Peyer's patch (tissue), 4 donors: ENCODE results near the gene KRT33A. TPM values are rescaled to one million over a fixed set of nuclear protein-coding genes. Genes with fewer than 3 reads are reported as not detected.

Experiments used
- DNase-seq, 3 donors: peaks; one replicate each; pipeline ENCODE4 v3.0.0-alpha.2; 2017 to 2019
- H3K27ac ChIP-seq, 4 donors: fragments of 200-600 bp; sonication (generic); one replicate each; pipeline ENCODE4 v1.5.1; 2016 to 2019
- H3K27me3 ChIP-seq, 2 donors: fragments of 200-600 bp; sonication (generic); one replicate each; pipeline ENCODE4 v1.5.1; 2019
- H3K36me3 ChIP-seq, 3 donors: fragments of 200-600 bp; sonication (generic); one replicate each; pipeline ENCODE4 v1.5.1; 2016 to 2019
- H3K4me1 ChIP-seq, 4 donors: fragments of 200-600 bp; sonication (generic); one replicate each; pipeline ENCODE4 v1.5.1; 2016 to 2019
- H3K4me3 ChIP-seq, 4 donors: fragments of 200-600 bp; sonication (generic); 1 replicate in 3 of 4; 2 replicates in 1 of 4; pipeline ENCODE4 v1.5.1; 2016 to 2019; ENCODE audit warnings: mild to moderate bottlenecking in 1 of 4
- H3K9me3 ChIP-seq, 4 donors: fragments of 200-600 bp; sonication (generic); one replicate each; pipeline ENCODE4 v1.5.1; 2016 to 2019; ENCODE audit warnings: mild to moderate bottlenecking in 1 of 4
- CTCF ChIP-seq, 6 experiments: fragments of 450-650 bp in 4 of 6; fragments of 200-600 bp in 2 of 6; sonication (generic) in 1 of 6; IDR thresholded peaks; one replicate each; pipeline ENCODE4 v1.5.1; 2017 to 2019; ENCODE audit warnings: antibody characterized with exemption in 6 of 6, mild to moderate bottlenecking in 3 of 6, moderate library complexity in 1 of 6
- POLR2A ChIP-seq, 2 donors: fragments of 450-650 bp; IDR thresholded peaks; one replicate each; pipeline ENCODE4 v1.5.1; 2017; ENCODE audit warnings: antibody characterized with exemption in 2 of 2, mild to moderate bottlenecking in 2 of 2, moderate library complexity in 2 of 2
- total RNA-seq, 4 donors: library from RNA; depleted of rRNA; stranded (reverse); fragments of >200 nt; gene quantifications; one replicate each; pipeline ENCODE4 v1.1.0, GENCODE V29; 2016

KRT33A gene
- total RNA-seq, 4 donors from 2014 or later: not detected

GRCh38 chr17:41331606-41332005 lies 19.0 kb downstream of the KRT33A start:
- Histone ChIP-seq H3K4me1 (no peaks in the 10 kb centered on the region), H3K9me3 (no peaks in the 10 kb centered on the region), H3K27me3 (no peaks in the 10 kb centered on the region), H3K36me3 (no peaks in the 10 kb centered on the region), H3K4me3 (no peak overlapping the region), H3K27ac (no peak overlapping the region)
- DNase-seq: no peak
- TF ChIP-seq POLR2A (IDR thresholded peaks at IDR 0.05) (no peak), CTCF (IDR thresholded peaks at IDR 0.05) (no peak)

- no peaks in the 10 kb centered on the region for H3K4me1 ChIP-seq
- no peaks in the 10 kb centered on the region for H3K36me3 ChIP-seq
- peak in 5 of 6 experiments; percentile 11 to 72 (median 69) for TF ChIP-seq CTCF (IDR thresholded peaks at IDR 0.05)
- no peak for TF ChIP-seq POLR2A (IDR thresholded peaks at IDR 0.05)
- H3K27me3 ChIP-seq: no peaks in the 10 kb centered on the region
- no peaks in the 10 kb centered on the region for H3K9me3 ChIP-seq
- peak in 2 of 3 donors; percentile 71 to 74 for DNase-seq
- no peak overlapping the region for H3K27ac ChIP-seq
- H3K4me3 ChIP-seq: no peak overlapping the region
Observed at GRCh38 chr17:41329279-41329948, 21.2 kb downstream of the KRT33A start.

GRCh38 chr17:41328207-41328606 lies 22.4 kb downstream of the KRT33A start:
- Histone ChIP-seq H3K27me3 (no peaks in the 10 kb centered on the region), H3K36me3 (no peaks in the 10 kb centered on the region), H3K4me1 (no peaks in the 10 kb centered on the region), H3K9me3 (no peaks in the 10 kb centered on the region), H3K4me3 (no peak overlapping the region), H3K27ac (no peak overlapping the region)
- TF ChIP-seq CTCF (IDR thresholded peaks at IDR 0.05) (no peak), POLR2A (IDR thresholded peaks at IDR 0.05) (no peak)
- no peak for DNase-seq

GRCh38 chr17:41327411-41328120 lies 23.1 kb downstream of the KRT33A start:
- no peaks in the 10 kb centered on the region for H3K27me3 ChIP-seq
- H3K27ac ChIP-seq: no peak overlapping the region
- no peaks in the 10 kb centered on the region for H3K36me3 ChIP-seq
- H3K9me3 ChIP-seq: no peaks in the 10 kb centered on the region
- H3K4me1 ChIP-seq: no peaks in the 10 kb centered on the region
- TF ChIP-seq POLR2A (IDR thresholded peaks at IDR 0.05): no peak
- TF ChIP-seq CTCF (IDR thresholded peaks at IDR 0.05): no peak
- DNase-seq: no peak
- no peak overlapping the region for H3K4me3 ChIP-seq

- no peak overlapping the region for H3K27ac ChIP-seq
- no peaks in the 10 kb centered on the region for H3K27me3 ChIP-seq
- no peaks in the 10 kb centered on the region for H3K4me1 ChIP-seq
- DNase-seq: no peak
- H3K4me3 ChIP-seq: no peak overlapping the region
- no peak for TF ChIP-seq CTCF (IDR thresholded peaks at IDR 0.05)
- no peaks in the 10 kb centered on the region for H3K9me3 ChIP-seq
- no peaks in the 10 kb centered on the region for H3K36me3 ChIP-seq
Observed at GRCh38 chr17:41326173-41327145, 24.2 kb downstream of the KRT33A start.
